T47D (cell line): ENCODE results near the gene SLC26A2.
"Not testable (repeated sequence)": the region's sequence is repeated elsewhere in the genome, so short reads cannot be mapped to it uniquely, and the experiment has no call there.

ENCODE experiments used
- DNase-seq, 2 experiments: peaks; one replicate each; pipeline versions ENCODE4 v3.0.0 to v3.0.0-alpha.2; 2011 to 2012; ENCODE audit warnings: low read depth in 1 of 2, low spot score in 1 of 2
- JUND ChIP-seq: IDR thresholded peaks from 2 replicates; pipeline ENCODE4 v1.6.1; 2012; ENCODE audit warnings: low read depth
- in situ Hi-C: cut with HindIII; loops from 2 replicates; pipeline ENCODE4 v1.10.0; 2016; ENCODE audit warnings: low sequenced_read_pairs, low pct_unique_long_range_greater_than_20kb

The SLC26A2 gene

GRCh38 chr5:150022681-150023080 lies 62.1 kb downstream of the SLC26A2 start:
- DNase-seq, result no peak
- in situ Hi-C loops, result no loop called here
- no peak for TF ChIP-seq JUND

DNA sequence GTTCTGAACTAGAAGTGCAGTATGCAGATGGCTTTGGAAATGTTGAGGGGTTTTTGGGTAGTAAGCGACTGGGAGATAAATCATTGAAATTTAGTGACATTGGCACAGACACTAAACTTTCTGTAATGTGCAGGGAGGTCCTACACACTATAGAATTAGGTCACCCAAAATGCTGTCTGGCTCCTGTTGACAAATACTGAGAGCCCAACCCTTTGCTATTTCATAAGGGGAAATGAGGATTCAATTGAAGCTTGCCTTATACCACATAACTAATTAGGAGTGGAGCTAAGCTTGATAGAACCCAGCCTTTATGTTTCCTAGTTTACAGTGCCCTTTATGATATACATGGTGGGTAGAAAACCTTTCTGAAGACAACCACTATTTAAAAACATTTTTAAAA lies 62.6 kb downstream of the SLC26A2 start:
- no peak for DNase-seq
- TF ChIP-seq JUND, result no peak
- in situ Hi-C loops, result no loop called here

DNA sequence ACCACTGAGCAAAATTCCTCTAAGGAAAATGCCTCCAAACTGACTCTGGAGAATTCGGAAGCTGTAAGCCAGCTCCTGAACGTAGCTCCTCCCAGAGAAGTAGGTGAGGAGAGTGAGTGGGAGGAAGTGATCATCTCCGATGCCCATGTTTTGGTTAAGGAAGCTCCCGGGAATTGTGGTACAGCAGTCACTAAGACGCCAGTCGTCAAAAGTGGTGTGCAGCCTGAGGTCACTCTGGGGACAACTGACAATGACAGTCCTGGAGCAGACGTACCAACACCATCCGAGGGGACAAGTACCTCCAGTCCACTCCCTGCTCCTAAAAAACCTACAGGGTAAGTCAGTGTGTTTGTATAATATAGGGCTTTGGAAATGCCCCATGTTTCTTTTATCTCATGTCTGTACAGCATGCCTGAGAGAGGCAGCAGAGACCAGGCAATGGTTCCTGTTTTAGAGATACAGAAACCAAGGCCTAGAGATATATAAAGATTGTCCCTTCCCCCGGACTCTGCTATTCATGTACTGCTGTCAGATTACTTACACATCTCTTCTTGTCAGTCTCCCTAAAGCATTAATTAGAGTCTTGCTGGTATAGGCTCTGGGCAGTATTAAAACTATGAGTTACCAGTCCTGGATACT lies 63.9 kb downstream of the SLC26A2 start:
- in situ Hi-C loops, result no loop called here
- no peak for DNase-seq
- no peak for TF ChIP-seq JUND

DNA sequence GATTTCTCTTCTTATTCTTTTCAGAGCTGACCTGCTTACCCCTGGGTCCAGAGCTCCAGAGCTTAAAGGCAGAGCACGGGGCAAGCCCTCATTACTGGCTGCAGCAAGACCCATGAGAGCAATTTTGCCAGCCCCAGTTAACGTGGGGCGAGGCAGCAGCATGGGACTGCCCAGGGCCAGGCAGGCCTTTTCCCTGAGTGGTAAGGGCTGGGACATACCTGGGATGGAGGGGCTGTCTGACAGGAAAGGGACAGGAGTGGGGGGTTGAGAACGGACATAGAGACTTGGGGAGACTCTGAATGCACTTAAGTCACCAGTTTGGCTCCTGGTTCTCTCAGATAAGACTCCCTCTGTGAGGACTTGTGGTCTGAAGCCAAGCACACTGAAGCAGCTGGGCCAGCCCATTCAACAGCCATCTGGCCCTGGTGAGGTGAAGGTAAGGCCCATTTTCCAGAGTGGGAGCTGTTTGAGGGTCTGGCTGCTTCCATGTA lies 66.2 kb downstream of the SLC26A2 start:
- in situ Hi-C loops, result no loop called here
- no peak for TF ChIP-seq JUND
- no peak for DNase-seq

GRCh38 chr5:150028047-150028446 lies 67.5 kb downstream of the SLC26A2 start:
- DNase-seq, in situ Hi-C loops: not testable (repeated sequence)

GRCh38 chr5:150033334-150033733 lies 72.8 kb downstream of the SLC26A2 start:
- no peak for DNase-seq
- in situ Hi-C loops, result no loop called here

DNA sequence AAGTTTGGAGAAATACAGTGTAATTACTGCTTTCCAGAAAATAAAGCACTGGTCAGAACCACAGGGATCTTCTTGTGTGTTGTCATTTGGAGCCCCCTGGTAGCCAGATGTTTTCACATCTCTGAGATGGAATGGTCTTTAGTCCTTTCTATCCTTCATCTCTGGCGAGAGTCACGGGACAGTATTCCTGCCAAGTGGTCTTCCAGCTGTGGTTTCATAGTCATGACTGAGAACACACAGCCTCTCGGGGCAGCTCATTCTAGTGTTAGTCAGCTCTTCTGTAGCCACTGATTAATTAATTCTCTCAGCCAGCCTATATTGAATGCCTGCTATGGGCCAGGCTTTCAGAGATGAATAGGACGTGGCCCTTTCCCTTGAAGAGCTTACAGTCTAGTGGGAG lies 74.1 kb downstream of the SLC26A2 start:
- no peak for DNase-seq
- TF ChIP-seq JUND, result no peak
- in situ Hi-C loops, result no loop called here

More at GRCh38 chr5:150033334-150033733, 72.8 kb downstream of the SLC26A2 start:
- no peak for TF ChIP-seq JUND

GRCh38 chr5:150035139-150035895 lies 74.8 kb downstream of the SLC26A2 start:
- TF ChIP-seq JUND, result no peak
- no peak for DNase-seq
- in situ Hi-C loops, result no loop called here

DNA sequence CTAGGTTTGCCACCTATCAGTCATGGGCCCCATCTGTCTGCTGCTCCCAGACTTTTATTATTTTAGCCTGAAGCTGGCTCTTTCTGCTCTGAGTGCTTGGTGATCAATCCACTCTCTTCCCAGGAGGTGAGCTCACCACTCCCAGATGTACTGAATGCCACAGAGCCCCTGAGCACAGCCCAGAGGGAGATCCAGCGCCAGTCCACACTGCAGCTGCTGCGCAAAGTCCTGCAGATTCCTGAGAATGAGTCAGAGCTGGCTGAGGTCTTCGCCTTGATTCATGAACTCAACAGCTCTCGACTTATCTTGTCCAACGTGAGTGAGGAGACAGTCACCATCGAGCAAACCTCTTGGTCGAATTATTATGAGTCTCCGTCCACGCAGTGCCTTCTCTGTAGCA lies 76.0 kb downstream of the SLC26A2 start:
- in situ Hi-C loops, result no loop called here
- DNase-seq, result no peak
- TF ChIP-seq JUND, result no peak
